ENCODE measurements around the gene DGKB.

The DGKB gene

GRCh38 chr7:14115701-14116100 is 786.9 kb downstream of the DGKB start:
- no peak for DNase-seq (ENCODE audit: low spot score)
- TF ChIP-seq CTCF (IDR thresholded peaks at IDR 0.05; ENCODE audit: extremely low read depth, missing control alignments): no peak

GRCh38 chr7:14104861-14105260 is 797.7 kb downstream of the DGKB start:
- TF ChIP-seq CTCF (IDR thresholded peaks at IDR 0.05; ENCODE audit: extremely low read depth, missing control alignments): no peak
- DNase-seq (ENCODE audit: low spot score): no peak

GRCh38 chr7:14096159-14096558 is 806.4 kb downstream of the DGKB start:
- no peak for TF ChIP-seq CTCF (IDR thresholded peaks at IDR 0.05; ENCODE audit: extremely low read depth, missing control alignments)
- no peak for DNase-seq (ENCODE audit: low spot score)

- no peak for DNase-seq (ENCODE audit: low spot score)
- no peak for TF ChIP-seq CTCF (IDR thresholded peaks at IDR 0.05; ENCODE audit: extremely low read depth, missing control alignments)
Measured at GRCh38 chr7:14095233-14095950, 807.2 kb downstream of the DGKB start.

Measured in GM20000 (cell line).